Astrocyte (in vitro differentiated cells and primary cell): ENCODE data around the gene SH3RF1. TPM values are rescaled to one million over a fixed set of nuclear protein-coding genes. Genes with fewer than 3 reads are reported as not detected.

Experiments
- DNase-seq: peaks from one replicate; pipeline ENCODE4 v3.0.0-alpha.2; 2010; ENCODE audit warnings: low read depth
- FAIRE-seq: peaks from 2 replicates; lab custom pipeline; 2011; peaks lifted over from hg19 to GRCh38; lab: Jason Lieb, UNC
- H2AFZ ChIP-seq: 2 replicates; pipeline ENCODE4 v1.6.0; 2012; ENCODE audit warnings: low read depth, low read length, inconsistent platforms
- H3K27ac ChIP-seq: 2 replicates; pipeline ENCODE4 v1.5.1; 2011; ENCODE audit warnings: low read depth, low read length, inconsistent platforms
- H3K27me3 ChIP-seq: 2 replicates; pipeline ENCODE4 v1.6.0; 2011; ENCODE audit warnings: low read length, inconsistent platforms; ENCODE audit not compliant: insufficient read depth
- H3K36me3 ChIP-seq: 2 replicates; pipeline ENCODE4 v1.5.1; 2011; ENCODE audit warnings: low read length, inconsistent platforms; ENCODE audit not compliant: insufficient read depth
- H3K4me1 ChIP-seq: 2 replicates; pipeline ENCODE4 v1.5.1; 2011; ENCODE audit warnings: low read length, inconsistent platforms; ENCODE audit not compliant: insufficient read depth
- H3K4me2 ChIP-seq: 2 replicates; pipeline ENCODE4 v1.6.0; 2012; ENCODE audit warnings: low read length, inconsistent platforms
- H3K4me3 ChIP-seq: 2 replicates; pipeline ENCODE4 v1.5.1; 2011; ENCODE audit warnings: low read depth, mild to moderate bottlenecking, low read length, inconsistent platforms; ENCODE audit not compliant: insufficient read depth
- H3K79me2 ChIP-seq: 2 replicates; pipeline ENCODE4 v1.6.0; 2012; ENCODE audit warnings: mild to moderate bottlenecking, low read length, inconsistent platforms; ENCODE audit not compliant: insufficient read depth
- H3K9ac ChIP-seq: 2 replicates; pipeline ENCODE4 v1.6.0; 2012; ENCODE audit warnings: mild to moderate bottlenecking, low read length, inconsistent platforms
- H3K9me3 ChIP-seq: 2 replicates; pipeline ENCODE4 v1.5.1; 2012; ENCODE audit warnings: low read depth, mild to moderate bottlenecking, low read length, inconsistent platforms; ENCODE audit not compliant: insufficient read depth
- H4K20me1 ChIP-seq: 2 replicates; pipeline ENCODE4 v1.6.0; 2012; ENCODE audit warnings: low read length, inconsistent platforms; ENCODE audit not compliant: insufficient read depth
- H3K27ac Mint-ChIP-seq: one replicate; pipeline ENCODE4 v1.8.0; 2021; ENCODE audit warnings: mild to moderate bottlenecking, mixed read lengths; ENCODE audit not compliant: unreplicated experiment
- H3K27me3 Mint-ChIP-seq: one replicate; pipeline ENCODE4 v1.8.0; 2021; ENCODE audit warnings: low read depth, mixed read lengths; ENCODE audit not compliant: unreplicated experiment
- H3K36me3 Mint-ChIP-seq: one replicate; pipeline ENCODE4 v1.8.0; 2021; ENCODE audit warnings: low read depth, mixed read lengths; ENCODE audit not compliant: unreplicated experiment
- H3K4me1 Mint-ChIP-seq: one replicate; pipeline ENCODE4 v1.8.0; 2021; ENCODE audit warnings: low read depth, mixed read lengths; ENCODE audit not compliant: unreplicated experiment
- H3K4me3 Mint-ChIP-seq: one replicate; pipeline ENCODE4 v1.8.0; 2021; ENCODE audit warnings: mild to moderate bottlenecking, moderate library complexity, mixed read lengths; ENCODE audit not compliant: unreplicated experiment
- H3K9me3 Mint-ChIP-seq: one replicate; pipeline ENCODE4 v1.8.0; 2021; ENCODE audit warnings: mild to moderate bottlenecking, mixed read lengths; ENCODE audit not compliant: unreplicated experiment
- CTCF ChIP-seq: IDR thresholded peaks from 2 replicates; pipeline ENCODE4 v1.5.1; 2011; ENCODE audit warnings: low read depth, mild to moderate bottlenecking, inconsistent platforms, low read length, moderate library complexity; ENCODE audit not compliant: insufficient read depth
- EZH2 ChIP-seq: IDR thresholded peaks from 2 replicates; pipeline ENCODE4 v1.6.1; 2012; ENCODE audit warnings: mild to moderate bottlenecking, low read length, inconsistent platforms; ENCODE audit not compliant: insufficient read depth
- total RNA-seq: library from RNA; stranded (reverse); gene quantifications from 2 replicates; pipeline ENCODE4 v1.2.1, GENCODE V29; 2021

Gene SH3RF1
- total RNA-seq, 1 donor from 2014 or later: 25.9 TPM

GRCh38 chr4:169074117-169074516 lies 196.6 kb downstream of the SH3RF1 start:
- Histone ChIP-seq H3K36me3 (no peaks in the 10 kb centered on the region), H3K9ac (no peak overlapping the region), H3K79me2 (no peaks in the 10 kb centered on the region), H3K27me3 (no peaks in the 10 kb centered on the region), H3K4me1 (peaks cover 26% of the 10 kb centered on the region), H3K4me2 (no peak overlapping the region), H3K27ac (no peak overlapping the region), H3K9me3 (no peaks in the 10 kb centered on the region), H2AFZ (no peak overlapping the region), H4K20me1 (no peaks in the 10 kb centered on the region), H3K4me3 (no peak overlapping the region)
- no peak for TF ChIP-seq EZH2
- no peak for TF ChIP-seq CTCF
- no peak for FAIRE-seq
- Mint-ChIP-seq H3K27me3 (no peaks in the 10 kb centered on the region), H3K4me1 (peaks cover 12% of the 10 kb centered on the region), H3K4me3 (no peak overlapping the region), H3K9me3 (peaks cover 5% of the 10 kb centered on the region), H3K27ac (no peak overlapping the region), H3K36me3 (peaks cover 2% of the 10 kb centered on the region)
- DNase-seq: no peak

- Histone ChIP-seq H4K20me1 (no peaks in the 10 kb centered on the region), H3K27ac (peak overlapping the region; percentile 0), H3K79me2 (no peaks in the 10 kb centered on the region), H3K4me2 (peak overlapping the region; percentile 74), H3K4me3 (no peak overlapping the region), H3K27me3 (no peaks in the 10 kb centered on the region), H3K9me3 (no peaks in the 10 kb centered on the region), H3K9ac (no peak overlapping the region), H3K4me1 (peaks cover 26% of the 10 kb centered on the region), H3K36me3 (no peaks in the 10 kb centered on the region), H2AFZ (no peak overlapping the region)
- H3K36me3 Mint-ChIP-seq: peaks cover 2% of the 10 kb centered on the region
- peaks cover 12% of the 10 kb centered on the region for H3K4me1 Mint-ChIP-seq
- DNase-seq (peak; percentile 75), FAIRE-seq (no peak)
- no peaks in the 10 kb centered on the region for H3K27me3 Mint-ChIP-seq
- no peak overlapping the region for H3K4me3 Mint-ChIP-seq
- H3K9me3 Mint-ChIP-seq: peaks cover 5% of the 10 kb centered on the region
- no peak overlapping the region for H3K27ac Mint-ChIP-seq
- TF ChIP-seq EZH2: no peak
- no peak for TF ChIP-seq CTCF
These were observed 199.0 kb downstream of the SH3RF1 start for GRCh38 chr4:169071747-169072146.

- Mint-ChIP-seq H3K27ac (no peak overlapping the region), H3K4me3 (no peak overlapping the region), H3K36me3 (peaks cover 2% of the 10 kb centered on the region), H3K27me3 (no peaks in the 10 kb centered on the region), H3K9me3 (peaks cover 5% of the 10 kb centered on the region), H3K4me1 (peaks cover 12% of the 10 kb centered on the region)
- Histone ChIP-seq H4K20me1 (no peaks in the 10 kb centered on the region), H3K9ac (peak overlapping the region; percentile 52), H3K4me2 (peak overlapping the region; percentile 74), H2AFZ (no peak overlapping the region), H3K27ac (peak overlapping the region; percentile 79), H3K9me3 (no peaks in the 10 kb centered on the region), H3K79me2 (no peaks in the 10 kb centered on the region), H3K4me3 (peak overlapping the region; percentile 30), H3K36me3 (no peaks in the 10 kb centered on the region), H3K27me3 (no peaks in the 10 kb centered on the region), H3K4me1 (peaks cover 26% of the 10 kb centered on the region)
- DNase-seq (peak; percentile 53), FAIRE-seq (no peak)
- TF ChIP-seq EZH2 (no peak), CTCF (no peak)
These were observed 199.9 kb downstream of the SH3RF1 start for GRCh38 chr4:169070895-169071218.
